ENCODE results near the gene DENND2D.

Gene DENND2D, protein sequence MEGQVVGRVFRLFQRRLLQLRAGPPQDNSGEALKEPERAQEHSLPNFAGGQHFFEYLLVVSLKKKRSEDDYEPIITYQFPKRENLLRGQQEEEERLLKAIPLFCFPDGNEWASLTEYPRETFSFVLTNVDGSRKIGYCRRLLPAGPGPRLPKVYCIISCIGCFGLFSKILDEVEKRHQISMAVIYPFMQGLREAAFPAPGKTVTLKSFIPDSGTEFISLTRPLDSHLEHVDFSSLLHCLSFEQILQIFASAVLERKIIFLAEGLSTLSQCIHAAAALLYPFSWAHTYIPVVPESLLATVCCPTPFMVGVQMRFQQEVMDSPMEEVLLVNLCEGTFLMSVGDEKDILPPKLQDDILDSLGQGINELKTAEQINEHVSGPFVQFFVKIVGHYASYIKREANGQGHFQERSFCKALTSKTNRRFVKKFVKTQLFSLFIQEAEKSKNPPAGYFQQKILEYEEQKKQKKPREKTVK

DNA sequence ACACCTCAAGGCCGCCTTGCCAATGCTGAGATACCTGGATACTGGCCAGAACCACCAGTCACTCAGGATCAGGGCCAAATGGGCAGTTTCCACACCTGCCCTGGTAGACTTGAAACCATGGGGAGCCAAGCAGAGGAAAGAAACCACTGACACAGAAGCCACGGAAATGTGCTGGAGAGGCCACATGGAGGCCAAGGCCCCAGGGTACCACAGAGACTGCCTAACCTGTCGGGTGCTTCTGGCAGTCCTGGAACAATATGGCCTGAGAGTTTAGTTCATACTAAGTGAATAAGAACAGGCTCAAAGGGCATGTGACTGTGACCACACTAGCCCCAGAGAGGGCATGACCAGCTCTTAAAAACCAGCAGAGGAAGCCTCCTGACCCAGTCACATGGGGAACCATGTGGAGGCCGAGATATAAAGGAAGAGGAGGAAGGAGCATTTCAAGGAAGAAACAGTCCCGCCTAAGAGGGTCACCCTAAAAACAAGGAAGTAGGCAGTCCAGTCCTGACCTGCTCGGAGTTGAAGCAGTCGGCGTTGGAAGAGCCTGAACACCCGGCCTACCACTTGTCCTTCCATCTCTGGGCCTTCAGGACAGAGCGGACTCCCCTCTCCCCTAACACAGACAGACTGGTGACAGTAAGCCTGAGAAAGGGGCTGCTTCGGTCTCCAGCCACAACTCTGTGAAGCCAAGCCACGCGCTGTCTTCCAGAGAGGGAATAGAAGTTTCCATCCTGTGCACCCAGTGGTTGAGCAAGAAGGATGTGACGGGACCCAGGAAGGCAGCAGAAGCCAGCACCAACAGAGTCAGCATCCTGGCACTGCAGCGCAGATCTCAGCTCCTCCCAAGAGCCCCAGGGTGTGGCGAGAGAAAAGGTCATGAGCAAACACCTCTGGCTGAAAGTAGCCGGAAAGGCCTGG is at the start of gene DENND2D:
Gene DENND2D (minus strand): TSS at position 766 of the 921 bp plus-strand sequence. CDS start 187 bp downstream, at position 579.
- no peak for DNase-seq

DNA sequence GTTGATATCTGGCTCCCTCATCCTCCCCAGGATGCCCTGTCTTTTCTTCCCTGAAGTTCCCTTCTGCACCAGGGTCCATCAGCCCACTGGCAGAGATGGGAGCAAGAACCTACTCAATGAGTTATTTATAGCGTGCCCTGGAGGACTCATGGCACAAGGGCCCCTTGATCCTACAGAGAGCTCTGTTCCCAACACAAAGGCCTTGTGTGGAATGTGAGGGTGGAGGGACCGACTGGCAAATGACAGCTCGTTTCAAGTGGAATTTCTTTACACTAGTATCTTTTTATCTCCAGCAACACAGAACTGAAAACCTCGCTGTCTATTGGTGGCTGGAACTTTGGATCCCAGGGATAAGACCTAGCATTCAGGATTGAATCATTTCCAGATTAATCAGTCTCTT is 49.5 kb upstream of the DENND2D start:
- DNase-seq: no peak

DNA sequence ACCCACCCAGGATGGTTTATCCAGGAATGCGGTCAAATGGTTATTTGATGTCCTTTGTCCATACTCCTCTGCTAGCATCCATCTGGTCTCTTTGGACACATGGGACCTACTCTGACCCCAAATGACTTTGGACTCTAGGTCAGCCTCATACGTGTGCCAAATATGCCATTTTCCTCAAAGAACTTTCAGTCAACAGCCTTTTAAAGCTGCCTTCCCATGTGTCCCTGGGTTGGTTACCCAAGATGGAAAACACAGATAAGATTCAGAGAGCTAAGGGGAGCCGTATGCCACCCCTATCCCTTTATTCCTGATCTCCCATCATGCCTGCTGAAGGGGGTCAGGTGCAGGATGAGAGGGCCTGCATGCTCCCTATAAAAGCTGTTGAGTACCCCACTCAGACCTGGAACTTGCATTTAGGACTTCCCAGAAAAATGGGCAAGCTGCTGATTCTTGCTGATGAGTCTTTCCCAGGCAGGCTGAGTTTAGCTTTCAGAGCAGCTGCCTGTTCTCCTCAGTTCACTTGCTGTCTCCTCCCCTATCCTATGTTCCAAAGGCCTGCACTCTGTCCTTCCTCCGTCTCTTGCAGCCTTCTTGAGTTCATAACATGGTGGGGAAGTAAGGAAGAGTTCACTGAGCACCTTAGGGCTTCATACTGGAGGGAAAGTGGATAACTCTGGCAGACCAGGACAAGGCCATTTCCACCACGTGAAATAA is 46.8 kb upstream of the DENND2D start:
- DNase-seq: no peak

DNA sequence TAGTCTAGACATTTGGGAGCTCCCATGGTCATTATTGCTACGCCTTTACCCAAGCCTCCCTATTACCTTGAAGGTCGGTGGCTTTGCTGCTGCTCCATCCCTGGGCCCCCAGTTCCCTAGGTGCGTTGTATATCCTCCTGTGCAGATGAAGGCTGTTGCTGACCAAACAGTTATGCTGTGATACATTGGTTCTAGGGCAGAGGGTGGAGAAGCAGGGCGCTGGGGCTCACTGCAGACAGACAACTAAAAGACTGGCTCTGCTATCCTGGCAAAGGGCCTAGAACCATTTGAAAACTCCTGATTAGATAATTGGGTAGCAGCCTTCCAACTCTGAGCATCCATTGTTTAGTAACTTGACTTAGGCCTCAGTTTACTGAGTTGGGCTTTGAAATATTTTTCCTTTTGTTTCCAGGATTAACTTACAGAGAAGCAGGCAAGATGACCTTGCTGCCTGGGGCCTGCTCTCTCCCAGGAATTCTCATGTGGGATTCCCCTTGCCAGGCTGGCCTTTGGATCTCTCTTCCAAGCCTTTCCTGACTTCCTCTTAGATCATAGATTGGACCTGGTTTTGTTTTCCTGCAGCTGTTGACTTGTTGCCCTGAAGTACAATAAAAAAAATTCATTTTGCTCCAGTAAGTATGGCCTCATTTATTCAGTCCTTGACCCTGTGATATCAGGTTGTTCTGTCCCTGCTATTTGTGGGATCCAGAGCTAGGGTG is 42.5 kb upstream of the DENND2D start:
- no peak for DNase-seq

DNA sequence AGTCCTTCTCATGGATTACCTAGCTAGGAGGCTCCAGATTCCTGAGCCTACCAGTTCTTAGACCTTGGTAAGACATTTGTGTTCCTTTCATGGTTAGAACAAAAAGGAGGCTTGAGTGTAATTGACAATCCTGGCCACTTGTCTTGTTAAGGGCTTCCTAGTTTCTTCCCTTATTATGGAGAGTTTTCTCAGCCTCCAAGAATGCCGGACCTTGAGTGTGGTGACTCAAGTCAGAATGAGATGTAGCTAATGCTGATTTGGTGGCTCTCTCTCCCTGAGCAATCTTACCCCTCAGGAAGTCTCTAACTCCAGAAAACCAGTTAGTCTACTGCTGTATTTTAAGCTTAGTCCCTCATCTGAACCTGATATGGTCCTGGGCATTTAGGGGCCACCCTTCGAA is 41.4 kb upstream of the DENND2D start:
- DNase-seq: no peak

DNA sequence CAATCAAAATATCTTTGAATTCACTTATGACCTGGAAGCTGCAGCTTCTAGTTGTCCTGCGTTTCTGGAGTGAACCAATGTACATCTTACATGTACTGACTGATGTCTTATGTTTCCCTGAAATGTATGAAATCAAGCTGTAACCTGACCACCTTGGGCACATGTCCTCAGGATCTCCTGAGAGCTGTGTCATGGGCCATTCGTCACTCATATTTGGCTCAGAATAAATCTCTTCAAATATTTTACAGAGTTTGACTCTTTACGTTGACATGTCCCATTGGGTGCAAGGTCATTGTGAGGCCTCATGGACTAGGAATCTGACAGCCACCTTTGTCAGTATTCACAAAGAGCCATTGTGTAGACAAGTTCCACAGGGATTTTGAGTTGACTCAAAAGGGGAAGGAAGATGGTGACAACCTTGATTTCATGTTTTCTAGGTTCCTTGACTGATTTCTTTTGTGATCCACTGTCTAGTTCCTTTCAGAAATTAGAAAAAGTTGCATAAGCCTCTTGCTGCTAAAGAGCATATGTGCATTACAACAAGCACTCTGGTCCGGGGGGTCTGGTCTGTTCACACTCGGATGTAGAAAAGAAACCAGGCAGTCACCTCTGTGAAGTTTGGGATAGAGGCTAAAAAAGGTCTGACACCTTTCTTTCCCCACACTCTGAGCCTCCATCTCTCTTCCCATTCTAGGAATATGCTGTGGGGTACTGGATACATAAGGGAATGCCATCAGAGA is 37.8 kb upstream of the DENND2D start:
- no peak for DNase-seq

DNA sequence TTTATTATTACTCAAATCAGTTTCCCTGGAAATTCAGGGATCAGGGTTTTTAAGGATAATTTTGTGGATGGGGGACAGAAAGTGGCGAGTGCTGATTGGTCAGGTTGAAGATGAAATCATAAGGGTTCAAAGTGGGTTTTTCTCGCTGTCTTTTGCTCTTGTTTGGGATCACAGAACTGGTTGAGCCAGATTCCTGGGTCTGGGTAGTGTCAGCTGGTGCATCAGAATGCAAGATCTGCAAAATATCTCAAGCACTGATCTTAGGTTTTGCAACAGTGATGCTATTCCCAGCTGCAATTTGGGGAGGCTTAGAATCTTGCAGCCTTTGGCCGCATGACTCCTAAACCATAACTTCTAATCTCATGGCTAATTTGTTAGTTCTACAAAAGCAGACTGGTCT is 36.4 kb upstream of the DENND2D start:
- DNase-seq: no peak

DNA sequence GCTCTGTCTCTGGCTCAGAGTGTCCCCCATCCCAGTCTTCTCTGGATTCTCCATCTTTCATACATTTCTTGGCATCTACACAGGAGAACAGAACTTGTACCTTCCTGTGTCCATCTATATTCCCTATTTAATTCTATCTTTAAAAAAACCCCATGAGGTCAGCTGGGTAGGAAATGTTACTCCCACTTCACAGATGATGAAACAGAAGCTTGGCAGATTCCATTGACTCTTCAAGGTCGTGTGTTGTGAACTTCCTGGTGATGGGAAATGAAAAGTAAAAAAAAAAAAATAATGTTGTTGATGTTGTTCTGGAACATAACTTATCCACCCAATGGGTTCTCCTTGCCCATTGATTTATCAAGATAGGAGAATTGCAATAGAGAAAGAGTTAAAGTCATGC is 35.9 kb upstream of the DENND2D start:
- no peak for DNase-seq

DNA sequence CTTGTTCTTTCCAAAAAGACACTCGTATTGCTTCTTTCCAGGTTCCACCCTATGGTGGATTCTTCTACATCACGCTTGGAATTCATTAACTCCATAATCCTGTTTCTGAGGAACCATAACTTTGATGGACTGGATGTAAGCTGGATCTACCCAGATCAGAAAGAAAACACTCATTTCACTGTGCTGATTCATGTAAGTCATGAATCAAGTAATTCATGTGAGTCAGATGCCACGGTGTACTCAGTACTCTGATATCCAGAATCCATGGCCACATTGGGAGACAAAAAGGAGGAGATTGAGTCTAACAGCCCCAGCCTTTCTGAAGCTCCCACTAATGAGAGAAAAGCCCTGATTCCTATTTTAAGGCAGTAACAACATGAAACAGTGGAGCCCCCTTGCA is 34.4 kb upstream of the DENND2D start:
- DNase-seq: no peak

DNA sequence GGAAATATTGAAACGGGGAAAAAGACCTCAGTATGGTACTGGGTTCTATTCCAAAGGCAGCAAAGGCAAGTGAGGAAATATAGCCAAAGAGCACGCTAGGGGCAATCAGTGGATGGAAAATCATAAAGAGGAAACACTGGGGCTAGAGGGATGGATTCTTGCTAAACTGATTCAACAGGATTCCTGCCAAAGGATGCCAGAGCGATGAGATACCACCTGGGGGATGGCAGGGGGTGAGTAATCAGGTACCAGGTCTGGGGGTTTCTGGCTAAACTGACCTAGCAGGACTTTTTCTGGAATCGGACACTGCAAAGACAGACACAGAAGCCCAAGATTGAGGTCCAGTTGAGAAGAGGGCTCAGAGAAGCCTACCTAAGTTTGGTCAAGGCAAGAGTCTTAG is 33.8 kb upstream of the DENND2D start:
- DNase-seq: peak; percentile 29

DNA sequence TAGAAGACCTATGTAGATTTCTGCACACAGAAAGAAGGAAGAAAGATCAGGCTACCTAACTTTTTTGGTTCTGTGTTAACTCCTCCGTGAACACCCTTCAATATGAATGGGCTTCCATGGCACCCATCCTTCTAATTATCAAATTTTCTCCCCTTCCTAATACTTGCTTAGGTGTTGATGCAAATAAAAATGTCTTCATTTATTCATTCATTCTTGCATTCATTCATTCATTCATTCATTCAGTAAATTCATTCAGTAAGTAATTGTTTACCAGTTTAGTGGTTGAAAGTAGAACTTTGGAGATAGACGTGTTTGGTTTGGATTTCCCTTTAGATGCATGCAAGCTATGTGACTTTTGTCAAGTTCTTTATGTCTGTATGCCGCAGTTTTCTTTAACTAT is 31.7 kb upstream of the DENND2D start:
- DNase-seq: no peak

DNA sequence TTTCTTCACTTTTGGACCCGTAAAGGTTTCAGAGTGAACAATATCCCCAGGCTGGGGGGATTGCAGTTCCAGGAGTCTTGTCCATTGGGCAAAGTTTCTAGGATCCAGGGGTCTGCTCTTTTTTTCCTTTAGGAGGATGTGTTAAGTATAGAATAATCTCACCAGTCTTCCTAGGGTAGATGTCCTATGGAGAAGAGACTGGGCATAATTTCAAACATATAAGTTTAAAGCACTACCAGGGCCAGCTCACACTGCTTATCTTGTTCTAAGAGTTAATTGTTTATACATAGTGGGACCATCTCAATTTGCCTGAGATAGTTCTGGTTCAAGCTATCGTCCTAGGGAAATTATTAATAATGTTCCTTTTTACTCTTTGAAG is 28.3 kb upstream of the DENND2D start:
- no peak for DNase-seq

DNA sequence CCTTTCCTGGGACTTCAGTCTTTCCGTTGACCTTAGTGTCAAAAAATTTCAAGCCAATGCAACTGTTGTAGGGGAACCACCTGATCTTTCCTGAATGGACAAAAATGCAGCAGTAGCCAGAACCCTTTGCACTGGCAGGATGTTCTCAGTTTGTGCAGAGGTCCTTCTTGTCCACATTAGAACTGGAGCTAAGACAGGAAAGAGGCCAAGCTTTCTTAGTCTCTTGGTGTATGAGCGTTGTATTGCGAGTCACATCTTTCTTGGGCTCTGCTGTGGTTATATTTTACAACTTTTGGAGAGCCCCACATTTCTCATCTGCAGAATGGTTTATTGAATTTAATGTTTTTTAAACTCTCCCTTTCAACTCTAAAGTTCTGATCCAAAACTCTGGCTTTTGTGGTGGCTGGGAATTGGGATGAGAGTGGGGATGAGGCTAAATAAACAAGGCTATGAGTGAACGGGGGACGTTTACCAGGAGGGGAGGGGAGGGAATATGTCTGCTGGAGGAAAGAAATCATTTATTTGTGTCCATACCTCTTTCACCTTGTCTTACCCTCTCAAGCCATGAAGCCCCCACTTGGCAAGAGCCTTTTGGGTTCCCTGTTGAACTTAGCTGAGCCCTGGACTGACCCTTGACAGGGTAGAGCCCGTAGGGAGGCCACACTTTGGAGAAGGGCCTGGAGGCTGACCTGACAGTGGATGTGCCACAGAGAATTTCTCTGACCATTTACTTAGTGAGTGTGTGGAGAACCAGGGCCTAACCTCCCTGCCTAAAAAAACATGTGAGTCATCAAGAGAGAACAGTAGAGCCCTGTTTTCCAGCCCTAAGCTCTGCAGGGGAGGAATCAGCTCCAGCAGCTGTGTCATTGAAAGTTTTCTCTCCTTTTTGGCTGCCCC is 27.7 kb upstream of the DENND2D start:
- no peak for DNase-seq

DNA sequence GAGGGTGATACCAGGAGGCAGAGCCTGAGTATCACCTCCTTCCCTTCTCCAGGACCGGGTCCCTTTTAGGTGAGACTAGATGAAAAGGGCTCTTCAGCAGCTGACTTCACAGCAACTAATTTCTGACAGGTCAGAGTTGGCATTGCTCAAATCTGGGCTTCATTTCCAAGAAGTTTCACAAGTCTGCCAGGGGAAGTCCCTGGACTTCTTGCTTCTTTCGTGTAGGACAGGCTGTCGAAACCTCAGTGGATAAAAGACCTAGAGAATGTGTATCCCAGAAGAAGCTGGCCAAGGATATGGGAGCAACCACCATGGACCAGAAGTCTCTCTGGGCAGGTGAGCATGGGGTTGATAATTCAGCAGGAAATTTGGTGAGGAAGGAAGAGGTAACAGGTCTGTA is 27.0 kb upstream of the DENND2D start, which contains the start of gene CHI3L2:
Gene CHI3L2 (plus strand): TSS at position 280 of the 400 bp plus-strand sequence. CDS start 17 bp downstream, at position 297.
- no peak for DNase-seq

DNA sequence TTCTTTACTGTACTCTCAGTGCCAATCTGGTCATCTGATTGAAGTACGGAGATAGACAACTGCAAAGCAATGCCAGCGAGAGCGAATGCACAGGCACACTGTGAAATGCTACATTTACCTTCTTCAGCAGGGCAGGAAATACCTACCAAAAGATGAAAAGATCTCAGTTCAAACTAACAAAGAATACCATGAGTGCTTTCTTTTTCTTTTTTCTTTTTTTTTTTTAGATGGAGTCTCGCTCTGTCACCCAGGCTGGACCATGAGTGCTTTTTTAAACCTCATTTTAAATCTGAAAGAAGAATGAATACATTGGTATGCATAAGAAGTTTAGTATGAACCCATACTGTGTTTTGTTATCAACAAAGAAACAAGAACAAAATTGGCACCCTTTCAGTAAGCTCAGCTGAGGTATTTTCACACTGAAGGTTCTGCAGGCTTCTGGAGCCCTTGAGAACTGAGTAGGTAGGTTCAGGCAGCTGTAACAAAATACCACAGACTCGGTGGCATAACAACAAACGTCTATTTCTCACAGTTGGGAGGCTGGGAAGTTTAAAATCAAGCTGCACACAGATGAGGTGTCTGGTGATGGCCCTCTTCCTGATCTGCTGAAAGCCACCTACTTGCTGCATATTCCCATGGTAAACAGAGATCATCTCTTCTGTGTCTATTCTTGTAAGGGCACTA is 25.4 kb upstream of the DENND2D start:
- no peak for DNase-seq

DNA sequence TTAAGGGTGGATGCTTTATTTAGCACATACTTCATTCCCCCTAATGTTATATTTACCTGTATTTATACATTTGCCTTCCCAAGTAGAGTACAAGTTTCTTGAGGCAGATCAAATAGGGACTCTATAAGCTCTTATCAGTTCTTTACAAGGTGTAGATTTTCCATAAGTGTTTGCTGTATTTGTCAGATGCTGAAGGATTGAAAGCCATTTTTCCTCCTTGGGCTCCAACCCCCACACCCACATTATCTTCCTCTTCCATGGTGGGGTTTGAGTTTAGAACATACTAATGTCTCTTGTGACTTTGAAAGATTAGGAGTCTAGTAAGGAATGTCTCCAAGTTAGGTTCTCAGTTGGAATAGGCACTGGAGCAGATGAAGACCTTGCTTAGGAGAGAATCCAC is 24.6 kb upstream of the DENND2D start:
- no peak for DNase-seq

DNA sequence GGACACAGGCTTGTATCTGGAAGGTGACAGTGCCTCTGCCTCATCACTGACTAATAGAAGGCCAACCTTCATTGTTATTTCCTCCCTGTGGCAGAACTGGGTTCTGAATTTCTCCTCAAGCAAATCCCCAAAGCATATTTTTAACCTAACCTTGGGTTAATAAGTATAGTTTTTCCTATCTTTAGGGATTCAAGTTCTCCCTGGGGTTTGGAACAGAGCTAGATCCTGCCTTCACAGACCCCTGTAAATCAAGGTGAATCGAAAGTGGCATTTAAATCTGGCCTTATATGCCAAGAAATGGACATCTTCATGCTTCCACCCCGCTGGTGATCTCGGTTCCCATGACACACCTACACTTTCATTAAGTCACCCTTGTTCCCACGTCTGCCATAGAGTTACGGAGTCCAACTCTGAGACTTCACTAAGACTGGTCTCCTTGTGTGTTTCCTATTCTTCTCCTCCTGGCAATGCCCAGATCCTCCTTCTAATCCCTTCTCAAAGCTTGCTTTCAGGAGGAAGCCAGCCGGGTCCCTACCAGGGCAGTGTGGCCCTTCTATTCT is 22.8 kb upstream of the DENND2D start:
- no peak for DNase-seq

DNA sequence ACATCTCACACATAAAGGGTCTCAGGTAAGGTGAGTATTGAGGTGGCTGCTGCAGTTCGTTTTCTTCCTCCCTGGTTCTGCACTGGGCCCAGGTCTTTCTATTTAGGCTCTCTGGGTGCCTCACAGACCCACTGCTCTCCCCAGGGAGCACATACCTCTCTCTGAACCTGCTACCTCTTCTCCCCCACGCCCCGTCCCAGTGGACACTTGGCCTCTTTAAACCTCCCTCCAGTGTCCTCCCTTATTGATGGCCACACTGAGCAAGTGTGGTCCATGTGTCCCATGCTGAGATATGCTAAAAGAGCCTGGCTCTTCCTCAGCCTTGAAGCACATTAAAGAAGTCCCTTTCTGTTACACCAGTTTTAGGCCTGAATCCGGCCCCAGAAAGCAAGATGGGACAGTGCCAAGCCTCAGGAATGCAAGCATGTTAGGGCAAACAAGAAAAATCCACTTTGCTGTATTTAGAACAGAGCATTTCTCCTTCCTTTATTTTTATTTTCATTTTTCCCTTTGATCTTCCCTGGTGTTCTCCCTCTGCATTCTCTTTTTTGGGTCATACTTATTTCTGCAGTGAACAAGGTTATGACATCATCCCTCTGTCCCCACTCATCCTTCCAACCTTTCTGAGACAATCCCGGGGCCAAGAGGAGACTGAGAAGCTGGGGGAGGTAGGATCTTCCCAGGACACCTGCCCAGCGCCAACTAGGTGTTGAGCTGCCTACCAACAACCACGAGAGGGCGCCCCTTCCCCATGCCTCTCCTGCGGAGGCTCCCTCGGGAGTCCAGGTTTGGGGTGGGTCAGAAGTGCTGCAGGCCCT is 22.1 kb upstream of the DENND2D start:
- no peak for DNase-seq
